HG03108 (cell line): ENCODE data around the gene ZNF816.
"Not testable (repeated sequence)": the region's sequence is repeated elsewhere in the genome, so short reads cannot be mapped to it uniquely, and the experiment has no call there.

ENCODE experiments used
- ATAC-seq: cut with Tn5 transposase; IDR thresholded peaks from one replicate; pipeline ENCODE4 v1.9.1; 2021; ENCODE audit warnings: moderate library complexity; ENCODE audit not compliant: unreplicated experiment

Gene ZNF816

DNA sequence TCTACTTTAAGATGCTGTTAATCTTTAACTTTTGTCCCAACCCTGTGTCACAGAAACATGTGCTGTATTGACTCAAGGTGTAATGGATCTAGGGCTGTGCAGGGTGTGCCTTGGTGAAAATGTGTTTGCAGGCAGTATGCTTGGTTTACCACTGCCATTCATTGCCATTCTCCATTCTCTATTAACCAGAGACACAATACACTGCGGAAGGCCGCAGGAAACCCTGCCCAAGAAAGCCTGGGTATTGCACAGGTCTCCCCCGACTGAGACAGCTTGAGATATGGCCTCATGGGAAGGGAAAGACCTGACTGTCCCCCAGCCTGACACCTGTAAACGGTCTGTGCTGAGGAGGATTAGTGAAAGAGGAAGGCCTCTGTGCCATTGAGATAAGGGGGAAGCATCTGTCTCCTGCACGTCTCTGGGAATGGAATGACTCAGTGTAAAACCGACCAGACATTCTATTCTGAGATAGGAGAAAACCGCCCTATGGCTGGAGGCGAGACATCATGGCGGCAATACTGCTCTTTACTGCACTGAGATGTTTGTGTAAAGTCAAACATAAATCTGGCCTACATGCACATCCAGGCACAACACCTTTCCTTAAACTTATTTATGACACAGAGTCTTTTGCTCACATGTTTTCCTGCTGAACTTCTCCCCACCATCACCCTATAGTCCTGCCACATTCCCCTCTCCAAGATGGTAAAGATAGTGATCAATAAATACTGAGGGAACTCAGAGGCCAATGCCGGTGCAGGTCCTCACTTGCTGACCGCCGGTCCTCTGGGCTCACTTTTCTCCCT, 26.3 kb downstream of the ZNF816 start:
- ATAC-seq = no peak

DNA sequence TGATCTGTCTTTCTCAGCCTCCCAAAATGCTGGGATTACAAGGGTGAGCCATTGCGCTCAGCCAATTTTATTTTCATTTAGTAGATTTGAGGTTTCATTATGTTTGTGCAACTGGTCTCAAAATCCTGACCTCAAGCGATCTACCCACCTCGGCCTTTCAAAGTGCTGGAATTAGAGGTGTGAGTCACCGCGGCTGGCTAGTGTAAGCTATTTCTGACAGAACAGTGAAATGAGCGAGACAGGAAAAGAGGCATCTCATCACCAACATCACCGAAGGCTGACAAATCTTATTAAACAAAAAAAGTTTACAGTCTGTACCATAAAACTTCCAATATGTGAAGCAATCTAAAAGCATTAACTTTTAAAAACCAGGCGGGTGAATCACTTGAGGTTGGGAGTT, 27.2 kb downstream of the ZNF816 start:
- no peak for ATAC-seq

GRCh38 chr19:52924641-52925040, 38.0 kb downstream of the ZNF816 start:
- ATAC-seq = not testable (repeated sequence)

DNA sequence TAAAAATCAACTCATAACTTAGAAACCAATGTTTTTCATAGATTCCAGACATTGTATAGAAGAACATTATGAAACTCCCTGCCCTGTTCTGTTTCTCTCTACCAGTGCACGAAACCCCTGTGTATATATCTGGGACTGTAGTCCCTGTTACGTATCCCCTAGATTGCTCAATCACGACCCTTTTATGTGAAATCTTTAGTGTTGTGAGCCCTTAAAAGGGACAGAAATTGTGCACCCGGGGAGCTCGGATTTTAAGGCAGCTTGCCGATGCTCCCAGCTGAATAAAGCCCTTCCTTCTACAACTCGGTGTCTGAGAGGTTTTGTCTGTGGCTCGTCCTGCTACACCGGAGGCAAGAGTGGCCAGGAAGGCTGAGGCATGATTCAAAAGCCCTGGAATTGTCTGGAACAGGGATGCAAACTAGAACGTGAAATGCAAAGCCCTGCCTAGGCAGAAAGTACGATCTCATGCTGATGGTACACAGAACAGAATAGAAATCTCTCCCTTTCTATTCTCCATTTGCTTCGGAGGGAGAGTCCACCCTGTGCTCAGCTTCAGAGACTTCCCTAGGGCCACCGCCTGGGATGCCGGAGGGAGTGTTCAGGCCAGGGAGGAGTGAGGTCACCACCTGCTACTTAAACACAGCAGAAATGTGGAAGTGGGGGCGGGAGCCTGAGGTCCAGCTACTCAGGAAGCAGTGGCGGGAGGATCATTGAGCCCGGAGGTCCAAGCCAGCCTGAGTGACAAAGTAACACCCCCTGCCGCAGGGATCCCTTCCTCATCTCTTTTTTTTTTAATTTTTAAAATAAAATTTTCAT, 38.7 kb downstream of the ZNF816 start:
- ATAC-seq = no peak

DNA sequence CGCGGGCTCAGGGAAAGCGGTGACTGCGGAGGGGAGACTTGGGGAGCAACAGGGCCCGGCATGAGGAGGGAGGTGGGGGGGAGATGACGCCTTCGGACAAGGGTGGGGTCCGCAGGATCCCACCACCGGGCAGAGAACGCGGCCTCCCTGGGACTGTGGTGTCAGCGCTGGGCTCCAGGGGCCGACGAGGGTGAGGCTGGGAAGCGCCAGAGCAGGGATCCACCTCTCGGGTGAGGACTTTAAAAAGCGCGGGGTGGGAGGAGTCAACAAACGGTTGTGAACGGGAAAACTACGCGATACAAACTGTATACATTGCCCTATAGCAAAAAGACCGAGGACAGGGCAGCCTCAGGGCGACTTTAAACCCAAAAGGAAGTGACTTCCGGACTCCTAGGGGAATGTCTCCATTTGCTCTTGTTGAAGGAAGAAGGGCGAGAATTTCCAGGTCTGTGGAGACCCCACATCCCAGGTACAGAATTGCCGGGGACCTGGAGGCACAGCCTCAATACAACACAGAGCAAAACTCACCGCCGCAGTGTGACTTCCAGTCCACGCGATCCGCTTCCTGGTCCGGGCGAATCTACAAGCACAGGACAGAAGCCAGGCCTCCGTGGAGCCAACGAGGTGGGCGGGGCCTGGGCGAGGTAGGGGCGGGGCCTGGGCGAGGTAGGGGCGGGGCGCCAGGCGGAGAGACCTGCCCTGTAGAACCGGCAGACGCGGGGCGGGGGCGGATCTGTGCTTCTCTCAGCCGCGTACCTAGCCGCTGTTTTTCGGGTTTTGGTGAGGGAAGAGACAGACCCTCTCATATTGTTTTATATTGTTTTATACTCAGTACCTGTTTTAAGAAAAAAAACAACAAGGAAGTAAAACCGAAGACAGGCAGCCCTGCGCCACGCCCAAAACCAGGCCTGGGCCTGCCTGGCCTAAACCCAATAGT, 39.6 kb downstream of the ZNF816 start, which contains the start of gene ZNF888:
TSS of gene ZNF888 (minus strand) at position 588 of the 937 bp plus-strand sequence. CDS start 5,555 bp downstream, outside the sequence.
- peak; percentile 91 for ATAC-seq

- ATAC-seq = no peak
Measured at GRCh38 chr19:52917531-52917930, 45.1 kb downstream of the ZNF816 start.

- no peak for ATAC-seq
Measured at GRCh38 chr19:52910648-52911047, 52.0 kb downstream of the ZNF816 start.

- ATAC-seq = not testable (repeated sequence)
Measured at GRCh38 chr19:52904052-52904780, 58.5 kb downstream of the ZNF816 start.

DNA sequence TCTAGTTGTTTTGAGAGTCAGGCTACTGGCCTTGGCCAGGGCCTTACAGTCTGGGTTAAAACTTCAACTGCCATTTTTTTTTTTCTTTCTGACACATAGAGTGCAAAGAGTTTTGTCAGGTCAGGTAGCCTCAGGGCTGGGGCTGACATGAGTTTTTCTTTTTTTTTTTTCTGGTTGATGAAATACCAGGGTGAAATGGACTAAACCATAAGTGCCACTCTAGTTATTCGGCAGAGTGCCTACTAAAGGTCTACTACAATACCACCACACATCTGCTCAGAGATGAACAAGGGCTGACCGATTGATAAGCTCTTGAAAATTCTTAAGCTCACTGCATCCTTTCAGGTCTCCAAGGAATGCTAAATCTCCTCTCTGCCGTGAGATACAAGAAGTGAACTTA, 60.8 kb downstream of the ZNF816 start:
- no peak for ATAC-seq
